IPS-18a (cell line): ENCODE data around the gene BCKDHA.
"Not testable (repeated sequence)": the region's sequence is repeated elsewhere in the genome, so short reads cannot be mapped to it uniquely, and the experiment has no call there.

Source experiments
- H3K27ac ChIP-seq: one replicate; pipeline ENCODE4 v1.5.1; 2013; ENCODE audit warnings: low read length
- H3K27me3 ChIP-seq: one replicate; pipeline ENCODE4 v1.6.1; 2013; ENCODE audit warnings: mild to moderate bottlenecking, low read length; ENCODE audit not compliant: control insufficient read depth, insufficient read depth
- H3K36me3 ChIP-seq: one replicate; pipeline ENCODE4 v1.6.1; 2013; ENCODE audit warnings: low read depth, low read length; ENCODE audit not compliant: control insufficient read depth
- H3K4me1 ChIP-seq: one replicate; pipeline ENCODE4 v1.6.1; 2013; ENCODE audit warnings: low read depth, low read length; ENCODE audit not compliant: control insufficient read depth
- H3K4me3 ChIP-seq: one replicate; pipeline ENCODE4 v1.5.1; 2013; ENCODE audit warnings: low read length
- H3K9ac ChIP-seq: one replicate; pipeline ENCODE4 v1.6.1; 2013; ENCODE audit warnings: mild to moderate bottlenecking, low read length, moderate library complexity
- H3K9me3 ChIP-seq: one replicate; pipeline ENCODE4 v1.6.1; 2013; ENCODE audit warnings: low read depth, low read length; ENCODE audit not compliant: control insufficient read depth

The BCKDHA gene

GRCh38 chr19:41395355-41395754 lies 2.3 kb upstream of the BCKDHA start:
- Histone ChIP-seq H3K4me1 (peaks cover 6% of the 10 kb centered on the region), H3K9me3 (no peaks in the 10 kb centered on the region), H3K36me3 (peaks cover 15% of the 10 kb centered on the region), H3K27me3 (no peaks in the 10 kb centered on the region), H3K9ac (no peak overlapping the region), H3K27ac (no peak overlapping the region), H3K4me3 (no peak overlapping the region)

- Histone ChIP-seq H3K27me3 (no peaks in the 10 kb centered on the region), H3K36me3 (peaks cover 3% of the 10 kb centered on the region)
These were observed 416 bp downstream of the BCKDHA start for GRCh38 chr19:41398050-41398418.

GRCh38 chr19:41398598-41398997 lies 980 bp downstream of the BCKDHA start:
- no peaks in the 10 kb centered on the region for H3K9me3 ChIP-seq
- no peaks in the 10 kb centered on the region for H3K27me3 ChIP-seq
- H3K27ac ChIP-seq: no peak overlapping the region
- H3K9ac ChIP-seq: peak overlapping the region; percentile 97
- H3K4me1 ChIP-seq: peaks cover 6% of the 10 kb centered on the region
- peaks cover 3% of the 10 kb centered on the region for H3K36me3 ChIP-seq
- H3K4me3 ChIP-seq: peak overlapping the region; percentile 99

More at GRCh38 chr19:41398050-41398418, 416 bp downstream of the BCKDHA start:
- Histone ChIP-seq H3K9ac (peak overlapping the region; percentile 97), H3K4me3 (peak overlapping the region; percentile 99), H3K4me1 (peaks cover 6% of the 10 kb centered on the region), H3K27ac (peak overlapping the region; percentile 90), H3K9me3 (no peaks in the 10 kb centered on the region)

DNA sequence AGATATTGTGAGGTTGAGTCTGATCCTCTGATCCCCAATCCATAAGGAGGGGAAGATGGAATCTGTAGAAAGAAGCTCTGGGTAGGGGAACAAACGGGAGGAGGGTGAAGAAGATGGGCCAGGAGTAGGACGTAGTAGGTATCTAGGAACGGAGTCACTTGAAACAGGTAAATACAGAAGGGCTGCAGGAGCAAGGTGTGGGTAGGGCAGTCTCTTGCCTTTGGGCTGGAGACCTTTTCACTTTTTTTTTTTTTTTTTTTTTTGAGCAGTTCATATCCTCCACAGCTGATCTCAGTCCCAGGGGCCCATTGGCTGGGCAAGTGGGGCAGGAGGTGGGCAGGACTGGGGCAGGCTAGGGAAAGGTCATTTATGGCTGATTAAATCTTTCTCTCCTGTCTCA lies 1.5 kb downstream of the BCKDHA start:
- H3K36me3 ChIP-seq: peaks cover 3% of the 10 kb centered on the region
- H3K4me1 ChIP-seq: peaks cover 6% of the 10 kb centered on the region
- no peak overlapping the region for H3K9ac ChIP-seq
- H3K4me3 ChIP-seq: peak overlapping the region; percentile 99
- H3K9me3 ChIP-seq: no peaks in the 10 kb centered on the region
- H3K27ac ChIP-seq: no peak overlapping the region
- no peaks in the 10 kb centered on the region for H3K27me3 ChIP-seq

- no peak overlapping the region for H3K4me3 ChIP-seq
- peaks cover 6% of the 10 kb centered on the region for H3K4me1 ChIP-seq
- peaks cover 3% of the 10 kb centered on the region for H3K36me3 ChIP-seq
- no peaks in the 10 kb centered on the region for H3K27me3 ChIP-seq
- H3K9ac ChIP-seq: no peak overlapping the region
- H3K9me3 ChIP-seq: no peaks in the 10 kb centered on the region
- no peak overlapping the region for H3K27ac ChIP-seq
These were observed 1.9 kb downstream of the BCKDHA start for GRCh38 chr19:41399525-41399924.

GRCh38 chr19:41401483-41401882 lies 3.9 kb downstream of the BCKDHA start:
- Histone ChIP-seq H3K27me3 (no peaks in the 10 kb centered on the region), H3K9ac (no peak overlapping the region), H3K9me3 (no peaks in the 10 kb centered on the region), H3K4me1 (peaks cover 6% of the 10 kb centered on the region), H3K36me3 (no peaks in the 10 kb centered on the region), H3K4me3 (no peak overlapping the region), H3K27ac (no peak overlapping the region)

DNA sequence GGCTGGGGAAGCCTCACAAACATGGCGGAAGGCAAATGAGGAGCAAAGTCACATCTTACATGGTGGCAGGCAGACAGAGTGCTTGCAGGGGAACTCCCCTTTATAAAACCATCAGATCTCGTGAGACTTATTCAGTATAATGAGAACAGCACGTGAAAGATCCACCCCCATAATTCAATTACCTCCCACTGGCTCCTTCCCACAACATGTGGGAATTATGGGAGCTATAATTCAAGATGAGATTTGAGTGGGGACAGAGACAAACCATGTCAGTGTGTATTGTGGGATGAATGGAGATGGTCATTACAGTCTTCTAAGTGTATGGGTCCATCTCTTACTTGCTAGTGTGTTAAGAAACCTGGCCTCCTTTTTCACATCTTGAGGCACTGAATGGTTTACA lies 4.4 kb downstream of the BCKDHA start:
- H3K9ac ChIP-seq: no peak overlapping the region
- no peaks in the 10 kb centered on the region for H3K9me3 ChIP-seq
- no peaks in the 10 kb centered on the region for H3K27me3 ChIP-seq
- no peaks in the 10 kb centered on the region for H3K36me3 ChIP-seq
- no peak overlapping the region for H3K27ac ChIP-seq
- no peak overlapping the region for H3K4me3 ChIP-seq
- H3K4me1 ChIP-seq: peaks cover 6% of the 10 kb centered on the region

- H3K9ac ChIP-seq: no peak overlapping the region
- no peaks in the 10 kb centered on the region for H3K36me3 ChIP-seq
- H3K4me1 ChIP-seq: peaks cover 10% of the 10 kb centered on the region
- no peaks in the 10 kb centered on the region for H3K27me3 ChIP-seq
- no peak overlapping the region for H3K27ac ChIP-seq
- H3K9me3 ChIP-seq: no peaks in the 10 kb centered on the region
- no peak overlapping the region for H3K4me3 ChIP-seq
These were observed 5.8 kb downstream of the BCKDHA start for GRCh38 chr19:41403181-41403970.

GRCh38 chr19:41405776-41406175 lies 8.2 kb downstream of the BCKDHA start:
- Histone ChIP-seq H3K4me1 (peaks cover 6% of the 10 kb centered on the region), H3K9ac (no peak overlapping the region), H3K27me3 (no peaks in the 10 kb centered on the region), H3K36me3 (no peaks in the 10 kb centered on the region), H3K27ac (no peak overlapping the region), H3K9me3 (no peaks in the 10 kb centered on the region), H3K4me3 (no peak overlapping the region)

DNA sequence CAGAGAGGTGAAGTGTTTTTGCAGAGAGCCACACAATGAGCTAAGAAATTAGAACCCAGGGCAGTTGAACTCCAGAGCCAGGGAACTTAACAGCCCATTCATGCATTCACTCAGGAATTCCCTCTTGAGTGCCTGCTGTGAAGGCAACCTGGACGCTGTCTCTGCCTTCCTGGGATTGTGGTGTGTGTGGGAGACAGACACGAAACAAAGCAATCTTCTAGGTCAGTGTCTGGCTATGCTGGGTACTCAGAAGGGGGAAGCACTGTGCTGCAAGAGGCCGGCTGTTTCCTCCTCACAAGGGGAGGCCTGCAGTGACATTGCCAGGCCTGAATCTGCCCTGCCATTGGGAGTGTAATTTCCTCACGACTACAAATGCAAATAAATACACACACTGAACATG lies 9.7 kb downstream of the BCKDHA start:
- Histone ChIP-seq H3K36me3 (no peaks in the 10 kb centered on the region), H3K9me3 (no peaks in the 10 kb centered on the region), H3K27me3 (no peaks in the 10 kb centered on the region), H3K27ac (no peak overlapping the region), H3K4me1 (peaks cover 6% of the 10 kb centered on the region), H3K9ac (no peak overlapping the region), H3K4me3 (no peak overlapping the region)

DNA sequence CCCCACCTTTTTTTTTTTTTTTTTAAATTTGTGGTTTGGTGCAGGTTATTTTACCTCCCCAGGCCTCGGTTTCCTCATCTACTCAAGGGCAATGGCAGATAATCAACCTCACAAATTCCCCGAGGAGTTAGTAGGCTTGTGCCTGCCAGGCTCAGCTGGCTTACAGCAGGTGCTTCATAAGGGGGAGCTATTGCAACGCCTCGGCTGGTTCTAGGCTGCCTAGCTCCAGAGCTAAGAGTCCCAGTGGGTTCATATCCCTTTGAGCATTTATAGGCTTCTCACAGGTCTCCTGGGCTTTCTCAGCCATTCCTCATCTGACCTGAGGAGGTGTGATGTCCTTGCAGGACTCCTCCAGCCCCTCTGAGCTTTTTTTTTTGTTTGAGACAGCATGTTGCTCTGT lies 10.6 kb downstream of the BCKDHA start:
- Histone ChIP-seq H3K4me1 (peaks cover 6% of the 10 kb centered on the region), H3K27ac (no peak overlapping the region), H3K27me3 (no peaks in the 10 kb centered on the region), H3K4me3 (no peak overlapping the region), H3K9me3 (no peaks in the 10 kb centered on the region), H3K9ac (no peak overlapping the region), H3K36me3 (no peaks in the 10 kb centered on the region)

GRCh38 chr19:41408846-41409245 lies 11.2 kb downstream of the BCKDHA start:
- not testable (repeated sequence) for H3K9ac ChIP-seq, H3K27me3 ChIP-seq, H3K9me3 ChIP-seq, H3K4me3 ChIP-seq, H3K27ac ChIP-seq, H3K4me1 ChIP-seq, H3K36me3 ChIP-seq
